Tibial artery (tissue), 4 donors: ENCODE results near the gene SLCO3A1.

Source experiments
- DNase-seq, 2 donors: peaks; one replicate each; pipeline ENCODE4 v3.0.0-alpha.2; 2019
- H3K27ac ChIP-seq, 2 donors: fragments of 200-600 bp; sonication (generic) in 1 of 2; 1 replicate in 1 of 2; 2 replicates in 1 of 2; pipeline ENCODE4 v1.5.1; 2018 to 2019; ENCODE audit warnings: mild to moderate bottlenecking in 1 of 2
- H3K27me3 ChIP-seq, 2 donors: fragments of 200-600 bp; sonication (generic) in 1 of 2; one replicate each; pipeline versions ENCODE4 v1.5.1 to v1.6.0; 2016 to 2019
- H3K36me3 ChIP-seq, 3 donors: fragments of 200-600 bp; sonication (generic) in 2 of 3; one replicate each; pipeline ENCODE4 v1.5.1; 2016 to 2019; ENCODE audit warnings: mild to moderate bottlenecking in 2 of 3
- H3K4me1 ChIP-seq, 4 donors: fragments of 200-600 bp; sonication (generic) in 2 of 4; 1 replicate in 3 of 4; 2 replicates in 1 of 4; pipeline ENCODE4 v1.5.1; 2016 to 2019
- H3K4me3 ChIP-seq, 2 donors: fragments of 200-600 bp; sonication (generic) in 1 of 2; 1 replicate in 1 of 2; 2 replicates in 1 of 2; pipeline ENCODE4 v1.5.1; 2018 to 2019; ENCODE audit warnings: mild to moderate bottlenecking in 2 of 2
- H3K9me3 ChIP-seq, 3 donors: fragments of 200-600 bp; sonication (generic) in 1 of 3; one replicate each; pipeline ENCODE4 v1.5.1; 2016 to 2019
- CTCF ChIP-seq, 2 experiments: fragments of 200-600 bp in 1 of 2; fragments of 450-650 bp in 1 of 2; IDR thresholded peaks; one replicate each; pipeline ENCODE4 v1.5.1; 2017 to 2019; ENCODE audit warnings: antibody characterized with exemption in 2 of 2, mild to moderate bottlenecking in 1 of 2, moderate library complexity in 1 of 2
- intact Hi-C: fragments of 100-400 bp; cut with DNase I; formaldehyde crosslinking; loops from one replicate; pipeline ENCODE4 v1.15.0; 2023; ENCODE audit warnings: low total_unique reads

Gene SLCO3A1

GRCh38 chr15:91886878-91887277, 33.4 kb downstream of the SLCO3A1 start:
- intact Hi-C loops, result loop anchor here (10.0 kb wide), 1 partner anchor 188 kb away; no protein-coding TSS in a partner anchor
- no peaks in the 10 kb centered on the region for H3K9me3 ChIP-seq
- H3K4me1 ChIP-seq, result peaks cover 0 to 43% (median 9%) of the 10 kb centered on the region in 4 donors
- no peak overlapping the region for H3K4me3 ChIP-seq
- H3K27ac ChIP-seq, result no peak overlapping the region
- H3K27me3 ChIP-seq, result no peaks in the 10 kb centered on the region
- no peak for DNase-seq
- no peak for TF ChIP-seq CTCF (IDR thresholded peaks at IDR 0.05)
- no peaks in the 10 kb centered on the region for H3K36me3 ChIP-seq

DNA sequence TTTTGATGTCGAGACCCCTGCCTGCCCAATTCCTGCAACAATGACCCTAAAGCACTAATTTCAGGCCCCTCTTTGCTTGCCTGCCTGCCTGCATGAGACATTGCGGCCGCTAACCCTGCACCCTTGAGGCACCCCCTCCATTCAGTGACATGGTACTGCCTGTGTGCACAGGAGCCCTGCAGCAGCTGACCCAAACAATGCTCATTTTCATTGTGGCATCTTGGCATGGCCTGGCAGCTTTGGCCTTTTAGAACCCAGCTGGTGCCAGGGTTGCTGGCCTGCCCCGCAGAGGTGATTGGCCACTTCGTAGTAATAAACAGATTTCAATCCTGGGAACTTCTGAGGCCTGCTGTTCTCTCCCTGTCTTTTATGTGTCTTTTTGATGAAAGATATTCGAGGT, 33.8 kb downstream of the SLCO3A1 start:
- Histone ChIP-seq H3K4me3 (no peak overlapping the region), H3K27ac (no peak overlapping the region), H3K4me1 (peaks cover 0 to 43% (median 9%) of the 10 kb centered on the region in 4 donors), H3K27me3 (no peaks in the 10 kb centered on the region), H3K36me3 (no peaks in the 10 kb centered on the region), H3K9me3 (no peaks in the 10 kb centered on the region)
- intact Hi-C loops, result loop anchor here (10.0 kb wide), 1 partner anchor 187 kb away; no protein-coding TSS in a partner anchor
- no peak for DNase-seq
- no peak for TF ChIP-seq CTCF (IDR thresholded peaks at IDR 0.05)

DNA sequence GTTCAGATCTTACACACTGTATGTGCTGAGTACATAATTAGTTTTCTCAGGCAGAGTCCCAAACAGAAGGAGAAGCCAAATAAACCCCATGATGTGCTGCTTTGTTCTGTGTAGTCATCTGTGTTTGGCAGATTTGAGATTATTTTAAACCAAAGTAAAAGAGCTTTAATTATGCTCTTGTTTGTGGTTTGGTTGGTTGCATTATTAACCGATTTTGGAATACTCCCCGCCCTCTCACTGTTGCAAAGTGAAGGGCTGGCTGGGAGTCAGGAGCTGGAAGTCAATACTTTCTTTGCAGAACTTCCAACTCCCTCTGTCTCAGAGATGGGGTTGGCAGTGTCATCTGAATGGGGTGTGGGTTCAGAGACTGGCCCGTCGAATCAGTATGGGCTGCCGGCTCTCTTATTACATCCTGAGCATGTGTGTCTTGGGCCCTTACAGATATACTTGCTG, 34.4 kb downstream of the SLCO3A1 start:
- no peak for DNase-seq
- Histone ChIP-seq H3K27ac (no peak overlapping the region), H3K4me3 (no peak overlapping the region), H3K4me1 (peaks cover 0 to 40% (median 9%) of the 10 kb centered on the region in 4 donors), H3K36me3 (no peaks in the 10 kb centered on the region), H3K27me3 (no peaks in the 10 kb centered on the region), H3K9me3 (no peaks in the 10 kb centered on the region)
- intact Hi-C loops, result loop anchor here (10.0 kb wide), 1 partner anchor 187 kb away; no protein-coding TSS in a partner anchor
- TF ChIP-seq CTCF (IDR thresholded peaks at IDR 0.05), result no peak

- Histone ChIP-seq H3K4me1 (peaks cover 0 to 30% (median 9%) of the 10 kb centered on the region in 4 donors), H3K27me3 (no peaks in the 10 kb centered on the region), H3K4me3 (no peak overlapping the region), H3K36me3 (no peaks in the 10 kb centered on the region), H3K27ac (no peak overlapping the region), H3K9me3 (no peaks in the 10 kb centered on the region)
- intact Hi-C loops, result loop anchor here (10.0 kb wide), 1 partner anchor 186 kb away; no protein-coding TSS in a partner anchor
- no peak for DNase-seq
- no peak for TF ChIP-seq CTCF (IDR thresholded peaks at IDR 0.05)
These were observed 35.8 kb downstream of the SLCO3A1 start for GRCh38 chr15:91889111-91889815.

DNA sequence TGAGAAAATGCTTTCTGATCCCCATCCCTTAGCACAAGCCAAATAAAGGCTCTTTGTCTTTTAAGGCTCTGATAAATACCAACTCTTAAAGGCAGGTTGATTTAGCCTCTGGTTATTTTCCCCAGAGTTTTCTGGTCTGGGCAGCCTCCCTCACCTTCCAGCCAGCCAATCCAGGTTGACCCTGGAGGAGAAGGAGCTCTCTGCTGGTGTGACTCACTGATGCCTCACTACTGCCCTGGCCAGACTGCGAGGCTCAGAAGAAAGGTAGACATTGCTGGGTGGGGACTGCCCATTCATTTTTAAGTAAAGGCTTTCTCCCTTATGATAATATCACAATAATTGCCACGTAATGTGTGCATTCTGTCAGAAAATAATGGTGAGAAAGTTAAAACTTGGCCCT, 37.1 kb downstream of the SLCO3A1 start:
- Histone ChIP-seq H3K4me1 (peaks cover 0 to 22% (median 9%) of the 10 kb centered on the region in 4 donors), H3K9me3 (no peaks in the 10 kb centered on the region)
- intact Hi-C loops, result no loop called here

More for the DNA sequence above, 37.1 kb downstream of the SLCO3A1 start:
- Histone ChIP-seq H3K27ac (no peak overlapping the region), H3K4me3 (no peak overlapping the region), H3K27me3 (no peaks in the 10 kb centered on the region), H3K36me3 (no peaks in the 10 kb centered on the region)
- no peak for DNase-seq
- no peak for TF ChIP-seq CTCF (IDR thresholded peaks at IDR 0.05)
